ENCODE measurements around the gene HMCN2.

The HMCN2 gene

GRCh38 chr9:130309689-130310455 lies 44.3 kb downstream of the HMCN2 start:
- no peak for DNase-seq (ENCODE audit: low read depth)
- no peak overlapping the region for H3K4me3 ChIP-seq (ENCODE audit: low read length)
- no peak for TF ChIP-seq CTCF (IDR thresholded peaks at IDR 0.05; ENCODE audit: insufficient read depth, low read depth, low read length, missing control alignments)

- H3K4me3 ChIP-seq (ENCODE audit: low read length) = no peak overlapping the region
- DNase-seq (ENCODE audit: low read depth) = no peak
- TF ChIP-seq CTCF (IDR thresholded peaks at IDR 0.05; ENCODE audit: insufficient read depth, low read depth, low read length, missing control alignments) = no peak
Observed at GRCh38 chr9:130310456-130310855, 44.9 kb downstream of the HMCN2 start.

GRCh38 chr9:130311003-130311402 lies 45.4 kb downstream of the HMCN2 start:
- TF ChIP-seq CTCF (IDR thresholded peaks at IDR 0.05; ENCODE audit: insufficient read depth, low read depth, low read length, missing control alignments) = no peak
- no peak overlapping the region for H3K4me3 ChIP-seq (ENCODE audit: low read length)
- DNase-seq (ENCODE audit: low read depth) = no peak

- TF ChIP-seq CTCF (IDR thresholded peaks at IDR 0.05; ENCODE audit: insufficient read depth, low read depth, low read length, missing control alignments) = no peak
- DNase-seq (ENCODE audit: low read depth) = no peak
- no peak overlapping the region for H3K4me3 ChIP-seq (ENCODE audit: low read length)
Observed at GRCh38 chr9:130311408-130312140, 46.0 kb downstream of the HMCN2 start.

GRCh38 chr9:130313103-130313858 lies 47.7 kb downstream of the HMCN2 start:
- no peak for DNase-seq (ENCODE audit: low read depth)
- no peak for TF ChIP-seq CTCF (IDR thresholded peaks at IDR 0.05; ENCODE audit: insufficient read depth, low read depth, low read length, missing control alignments)
- no peak overlapping the region for H3K4me3 ChIP-seq (ENCODE audit: low read length)

GRCh38 chr9:130315446-130316226 lies 50.1 kb downstream of the HMCN2 start:
- no peak overlapping the region for H3K4me3 ChIP-seq (ENCODE audit: low read length)
- TF ChIP-seq CTCF (IDR thresholded peaks at IDR 0.05; ENCODE audit: insufficient read depth, low read depth, low read length, missing control alignments) = no peak
- DNase-seq (ENCODE audit: low read depth) = no peak

Data from epithelial cell of esophagus (primary cell).